ENCODE data around the gene LMTK2.

Gene LMTK2

DNA sequence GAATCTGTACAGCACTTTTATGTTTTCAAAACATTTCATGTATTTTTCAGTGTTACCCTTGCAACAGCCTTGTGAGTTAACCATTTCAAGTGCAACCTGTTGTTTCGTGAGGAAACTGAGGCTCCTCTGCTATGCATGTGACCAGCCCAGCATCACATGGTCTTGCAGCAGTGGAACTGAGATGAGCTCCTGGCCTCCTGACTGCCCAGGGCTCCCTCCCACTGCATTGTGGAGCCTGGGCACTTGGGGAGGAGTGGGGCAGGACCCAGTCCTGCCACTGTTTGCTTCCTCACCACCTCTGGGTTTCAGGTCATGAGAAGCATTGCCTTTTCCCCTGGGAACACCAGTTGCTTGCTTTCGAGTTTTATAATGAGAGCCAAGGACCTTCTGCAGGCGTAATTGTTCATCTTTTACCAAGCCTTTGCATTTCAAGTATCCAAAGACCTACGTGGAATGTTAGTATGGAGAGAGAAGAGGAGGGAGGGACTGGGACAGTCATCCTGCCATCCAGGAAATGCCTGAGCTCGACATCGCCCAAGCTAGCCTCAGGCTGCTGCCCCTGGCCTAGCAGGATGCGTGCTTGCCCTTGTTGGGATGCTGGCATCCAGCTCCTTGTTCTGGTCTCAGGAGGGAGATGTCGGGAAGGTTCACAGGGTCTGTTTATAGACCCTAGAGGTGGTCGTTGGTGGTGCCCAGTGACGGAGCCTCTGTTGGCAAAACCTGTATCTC is 72.3 kb downstream of the LMTK2 start:
- no peak for DNase-seq

DNA sequence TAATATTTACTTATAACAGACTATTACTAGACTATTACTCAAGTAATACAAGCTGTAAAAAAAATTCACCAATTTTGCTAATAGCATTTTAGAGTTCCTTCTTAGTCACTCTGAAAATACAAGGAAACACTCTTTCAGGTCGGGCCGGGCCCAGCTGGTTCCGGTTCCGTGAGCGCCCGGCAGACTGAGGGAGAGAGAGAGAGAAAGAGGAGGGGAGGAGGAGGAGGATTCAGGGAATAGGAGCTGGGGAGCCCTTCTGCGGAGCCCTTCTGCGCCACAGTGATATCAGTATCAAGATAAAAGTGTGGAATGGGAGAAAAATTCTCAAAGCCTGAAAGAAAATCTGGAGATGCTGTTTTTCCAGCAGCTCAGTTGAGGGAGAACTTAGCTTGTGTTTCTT is 74.1 kb downstream of the LMTK2 start:
- DNase-seq = no peak

DNA sequence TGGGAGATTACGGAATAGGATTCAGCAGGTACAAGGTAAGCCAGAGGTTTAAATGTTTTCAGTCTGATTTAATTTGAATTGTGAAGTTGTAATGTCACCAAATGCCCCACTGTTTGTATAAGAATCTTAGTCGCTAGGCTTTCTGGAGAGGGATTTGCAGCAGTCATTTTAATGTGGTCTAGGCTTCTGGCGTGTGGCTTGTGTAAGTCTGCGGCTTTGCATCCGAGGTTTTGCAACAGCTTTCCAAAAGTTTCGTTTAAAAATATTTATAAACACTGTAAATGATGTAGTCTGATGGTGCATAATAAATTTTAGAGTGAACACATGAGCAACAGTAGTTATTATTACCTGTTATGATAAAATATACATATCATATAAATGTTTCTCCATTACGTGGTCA is 78.4 kb downstream of the LMTK2 start:
- no peak for DNase-seq

DNA sequence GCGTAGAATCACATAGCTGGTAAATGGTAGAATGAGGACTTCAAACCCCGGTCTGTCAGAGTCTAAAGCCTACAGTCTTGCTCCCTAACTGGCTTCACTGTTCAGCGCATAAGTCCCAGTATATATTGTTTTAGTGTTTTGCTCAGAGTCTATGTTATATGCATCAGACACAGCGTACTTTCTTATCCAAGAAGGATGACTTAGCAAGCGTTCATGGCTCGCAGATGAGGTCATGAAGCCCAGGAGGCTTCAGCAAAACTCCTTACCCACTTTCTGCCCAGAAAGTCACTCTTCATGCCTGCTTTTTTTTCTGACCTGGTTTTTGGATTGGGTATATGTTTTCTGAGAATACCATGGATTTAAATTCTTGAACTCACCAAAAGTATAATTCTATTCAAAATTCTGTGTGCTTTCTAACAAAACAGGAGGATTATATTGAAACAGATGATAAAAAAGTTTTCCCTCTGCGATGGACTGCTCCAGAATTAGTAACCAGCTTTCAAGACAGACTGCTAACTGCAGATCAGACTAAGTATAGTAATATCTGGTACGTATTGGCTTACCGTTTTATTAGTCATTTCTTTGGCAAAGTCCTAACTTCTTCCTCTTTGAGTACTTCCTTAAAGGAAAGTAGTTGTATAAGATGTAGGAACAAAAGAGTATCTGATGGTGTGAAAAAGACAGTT is 79.9 kb downstream of the LMTK2 start:
- no peak for DNase-seq

DNA sequence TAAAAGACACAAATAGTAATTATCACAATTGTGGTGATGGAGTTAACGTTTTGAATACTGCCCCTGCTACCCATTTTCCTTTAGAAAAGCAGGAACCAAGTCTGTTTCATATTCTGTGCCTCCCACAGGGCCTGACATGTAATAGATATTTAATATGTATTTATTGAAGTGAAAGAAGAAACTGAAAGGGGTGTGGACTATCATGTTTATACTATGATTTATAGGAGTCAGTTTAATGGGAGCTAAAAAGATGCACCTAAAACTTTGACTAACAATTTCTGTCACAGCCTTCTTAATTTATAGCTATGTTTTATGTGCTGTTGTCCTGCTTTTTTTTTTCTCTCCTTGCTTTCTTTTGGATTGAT is 80.5 kb downstream of the LMTK2 start:
- DNase-seq = no peak

DNA sequence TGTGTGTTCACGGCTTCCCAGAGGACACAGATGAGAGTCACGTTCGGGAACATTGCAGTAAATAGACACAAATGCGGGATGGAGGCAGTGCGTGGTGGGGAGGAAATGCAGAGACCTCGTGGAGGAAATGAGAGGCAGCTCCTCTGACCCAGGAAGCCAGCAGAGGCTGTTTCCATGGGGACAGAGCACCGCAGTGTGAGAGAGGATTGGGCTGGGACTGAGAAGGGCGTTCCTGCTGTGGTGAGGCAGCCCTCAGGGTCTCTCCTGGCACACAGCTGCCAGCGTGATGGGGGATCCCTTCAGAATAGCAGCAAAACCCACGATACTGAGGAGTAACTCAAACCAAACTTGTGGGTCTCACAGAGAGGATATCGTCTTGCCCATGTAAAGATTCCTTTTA is 82.9 kb downstream of the LMTK2 start:
- DNase-seq = no peak

DNA sequence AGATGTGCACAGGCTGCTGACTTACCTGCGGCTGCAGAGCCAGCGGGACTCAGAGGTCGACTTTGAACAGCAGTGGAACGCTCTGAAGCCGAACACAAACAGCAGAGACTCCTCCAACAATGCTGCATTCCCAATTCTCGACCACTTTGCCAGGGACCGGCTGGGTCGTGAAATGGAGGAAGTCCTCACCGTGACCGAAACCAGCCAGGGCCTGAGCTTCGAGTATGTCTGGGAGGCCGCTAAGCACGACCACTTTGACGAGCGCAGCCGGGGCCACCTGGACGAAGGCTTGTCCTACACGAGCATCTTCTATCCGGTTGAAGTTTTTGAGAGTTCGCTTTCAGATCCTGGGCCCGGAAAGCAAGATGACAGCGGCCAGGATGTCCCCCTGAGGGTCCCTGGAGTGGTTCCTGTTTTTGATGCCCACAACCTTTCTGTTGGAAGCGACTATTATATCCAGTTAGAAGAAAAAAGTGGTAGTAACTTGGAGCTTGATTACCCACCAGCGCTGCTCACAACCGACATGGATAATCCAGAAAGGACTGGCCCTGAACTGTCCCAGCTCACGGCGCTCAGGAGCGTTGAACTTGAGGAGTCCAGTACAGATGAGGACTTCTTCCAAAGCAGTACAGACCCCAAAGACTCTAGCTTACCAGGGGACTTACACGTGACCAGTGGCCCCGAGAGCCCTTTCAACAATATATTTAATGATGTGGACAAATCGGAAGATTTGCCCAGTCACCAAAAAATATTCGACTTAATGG is 85.2 kb downstream of the LMTK2 start:
- DNase-seq = no peak

DNA sequence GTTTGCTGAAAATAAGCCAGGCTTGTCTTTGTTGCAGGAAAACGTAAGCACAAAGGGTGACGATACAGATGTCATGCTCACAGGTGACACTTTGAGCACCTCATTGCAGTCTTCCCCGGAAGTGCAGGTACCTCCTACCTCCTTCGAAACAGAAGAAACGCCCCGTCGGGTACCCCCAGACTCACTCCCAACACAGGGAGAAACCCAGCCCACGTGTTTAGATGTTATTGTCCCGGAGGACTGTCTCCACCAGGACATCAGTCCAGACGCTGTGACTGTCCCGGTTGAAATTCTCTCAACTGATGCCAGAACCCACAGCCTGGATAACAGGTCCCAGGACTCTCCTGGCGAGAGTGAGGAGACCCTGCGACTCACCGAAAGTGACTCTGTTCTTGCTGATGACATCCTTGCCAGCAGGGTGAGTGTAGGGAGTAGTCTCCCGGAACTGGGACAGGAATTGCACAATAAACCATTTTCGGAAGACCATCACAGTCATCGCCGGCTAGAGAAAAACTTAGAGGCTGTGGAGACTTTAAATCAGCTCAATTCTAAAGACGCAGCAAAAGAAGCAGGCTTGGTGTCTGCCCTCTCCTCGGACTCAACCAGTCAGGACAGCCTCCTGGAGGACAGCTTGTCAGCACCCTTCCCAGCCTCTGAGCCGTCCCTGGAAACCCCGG is 86.3 kb downstream of the LMTK2 start:
- DNase-seq = no peak

DNA sequence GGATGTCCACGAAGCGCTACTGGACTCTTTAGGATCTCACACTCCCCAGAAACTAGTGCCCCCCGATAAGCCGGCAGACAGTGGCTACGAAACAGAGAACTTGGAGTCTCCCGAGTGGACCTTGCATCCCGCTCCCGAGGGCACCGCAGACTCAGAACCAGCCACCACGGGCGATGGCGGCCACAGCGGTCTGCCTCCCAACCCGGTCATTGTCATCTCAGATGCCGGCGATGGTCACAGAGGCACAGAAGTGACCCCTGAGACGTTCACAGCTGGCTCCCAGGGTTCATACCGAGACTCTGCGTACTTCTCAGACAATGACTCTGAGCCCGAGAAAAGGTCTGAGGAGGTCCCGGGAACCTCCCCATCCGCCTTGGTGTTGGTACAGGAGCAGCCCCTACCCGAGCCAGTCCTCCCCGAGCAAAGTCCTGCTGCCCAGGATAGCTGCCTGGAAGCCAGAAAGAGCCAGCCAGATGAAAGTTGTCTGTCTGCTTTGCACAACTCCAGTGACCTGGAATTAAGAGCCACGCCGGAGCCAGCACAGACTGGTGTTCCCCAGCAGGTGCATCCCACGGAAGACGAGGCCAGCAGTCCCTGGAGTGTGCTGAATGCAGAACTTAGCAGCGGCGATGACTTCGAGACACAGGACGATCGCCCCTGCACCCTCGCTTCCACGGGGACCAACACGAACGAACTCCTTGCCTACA is 87.0 kb downstream of the LMTK2 start:
- no peak for DNase-seq

DNA sequence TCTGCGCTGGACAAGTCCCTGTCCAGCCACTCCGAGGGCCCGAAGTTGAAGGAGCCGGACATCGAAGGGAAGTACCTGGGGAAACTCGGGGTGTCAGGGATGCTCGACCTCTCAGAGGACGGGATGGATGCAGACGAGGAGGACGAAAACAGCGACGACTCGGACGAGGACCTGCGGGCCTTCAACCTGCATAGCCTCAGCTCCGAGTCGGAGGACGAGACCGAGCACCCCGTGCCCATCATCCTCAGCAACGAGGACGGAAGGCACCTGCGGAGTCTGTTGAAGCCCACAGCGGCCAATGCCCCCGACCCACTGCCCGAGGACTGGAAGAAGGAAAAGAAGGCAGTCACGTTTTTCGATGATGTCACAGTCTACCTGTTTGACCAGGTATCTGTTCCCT is 87.5 kb downstream of the LMTK2 start:
- no peak for DNase-seq

DNA sequence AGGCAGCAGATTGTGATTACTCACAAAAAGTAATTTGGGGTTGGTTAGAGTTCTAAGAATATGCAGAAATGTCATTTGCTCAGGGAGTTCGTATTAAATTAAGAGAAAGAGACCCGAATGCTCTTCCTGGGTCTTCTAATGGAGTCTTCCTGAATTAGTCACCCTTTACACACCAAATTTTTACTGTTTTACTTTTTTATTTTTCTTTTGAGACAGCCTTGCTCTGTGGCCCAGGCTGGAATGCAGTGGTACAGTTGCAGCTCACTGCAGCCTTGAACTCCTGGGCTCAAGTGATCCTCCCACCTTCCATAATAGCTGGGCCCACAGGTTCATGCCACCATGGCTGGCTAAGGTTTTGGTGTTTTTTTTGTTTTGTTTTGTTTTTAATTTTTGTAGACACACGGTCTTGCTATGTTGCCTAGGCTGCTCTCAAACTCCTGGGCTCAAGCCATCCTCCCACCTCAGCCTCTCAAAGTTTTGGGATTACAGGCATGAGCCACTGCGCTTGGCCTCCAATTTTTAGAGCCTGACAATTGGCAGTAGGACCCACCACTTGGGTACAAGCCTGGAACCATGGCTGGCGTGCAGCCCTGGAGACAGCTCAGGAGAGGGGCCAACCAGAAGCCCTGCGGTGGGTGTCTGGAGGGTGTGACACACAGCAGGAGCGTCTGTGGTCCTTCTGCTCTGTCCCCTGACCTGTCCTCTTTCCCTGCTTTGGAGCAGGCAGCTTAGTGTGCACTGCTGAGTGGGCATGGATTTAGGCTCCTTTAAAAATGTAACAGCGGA is 88.2 kb downstream of the LMTK2 start:
- no peak for DNase-seq

DNA sequence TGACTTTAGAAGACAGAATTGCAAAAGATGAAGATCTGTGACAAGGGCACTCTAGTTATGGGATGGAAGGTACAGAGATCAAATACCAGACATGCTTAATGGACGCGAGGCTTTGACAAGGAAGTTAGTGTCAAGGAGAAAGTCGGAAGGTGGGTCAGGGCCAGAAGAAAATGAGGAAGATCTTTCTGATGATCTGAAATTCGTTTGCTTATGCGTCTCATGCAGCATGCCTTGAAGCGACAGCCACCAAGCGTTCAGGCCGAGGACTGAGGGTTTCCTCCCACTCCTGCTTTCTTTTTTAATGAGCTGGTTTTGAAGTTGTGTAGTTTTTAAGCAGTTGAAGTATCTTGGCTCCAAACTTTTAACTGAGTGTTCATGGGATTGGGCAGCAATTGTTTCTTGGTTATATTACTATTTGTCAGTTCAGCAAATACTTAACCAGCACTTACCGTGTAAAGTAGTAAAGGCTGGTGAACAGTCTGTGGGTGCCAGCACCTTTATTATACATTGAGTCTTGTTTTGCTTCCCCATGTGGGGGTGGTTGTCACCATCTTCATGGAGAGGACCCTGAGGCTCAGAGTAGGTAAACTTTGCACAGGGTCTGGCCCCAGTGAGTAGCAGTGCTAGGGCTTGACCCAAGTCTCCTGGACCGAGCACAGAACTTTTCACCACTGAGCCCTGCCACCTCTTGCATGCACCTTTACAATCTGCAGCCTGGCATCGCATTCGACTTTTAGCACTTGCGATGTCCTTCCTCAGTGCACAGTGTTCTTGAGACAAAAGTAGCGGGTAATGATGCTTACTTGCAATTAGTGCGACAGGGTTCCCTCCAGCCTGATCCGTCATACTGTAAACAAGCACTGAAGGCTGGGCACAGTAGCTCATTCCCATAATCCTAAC is 90.3 kb downstream of the LMTK2 start:
- DNase-seq = no peak

DNA sequence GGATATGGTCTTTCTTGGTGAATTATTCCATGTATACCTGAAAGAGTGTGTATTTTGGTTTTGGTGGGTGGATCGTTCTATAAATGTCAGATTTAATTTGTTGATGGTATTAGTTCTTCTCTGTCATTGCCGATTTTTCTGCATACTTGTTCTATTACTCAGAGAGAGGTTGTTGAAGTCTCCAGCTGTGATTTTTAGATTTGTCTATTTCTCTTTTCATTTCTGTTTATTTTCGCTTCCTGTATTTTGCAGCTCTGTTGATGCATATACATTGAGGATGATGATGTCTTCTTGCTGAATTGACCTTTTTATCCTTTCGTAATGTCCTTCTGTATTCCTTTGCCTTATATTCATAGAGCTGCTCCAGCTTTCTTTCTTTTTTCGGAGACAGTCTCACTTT is 92.5 kb downstream of the LMTK2 start:
- no peak for DNase-seq

DNA sequence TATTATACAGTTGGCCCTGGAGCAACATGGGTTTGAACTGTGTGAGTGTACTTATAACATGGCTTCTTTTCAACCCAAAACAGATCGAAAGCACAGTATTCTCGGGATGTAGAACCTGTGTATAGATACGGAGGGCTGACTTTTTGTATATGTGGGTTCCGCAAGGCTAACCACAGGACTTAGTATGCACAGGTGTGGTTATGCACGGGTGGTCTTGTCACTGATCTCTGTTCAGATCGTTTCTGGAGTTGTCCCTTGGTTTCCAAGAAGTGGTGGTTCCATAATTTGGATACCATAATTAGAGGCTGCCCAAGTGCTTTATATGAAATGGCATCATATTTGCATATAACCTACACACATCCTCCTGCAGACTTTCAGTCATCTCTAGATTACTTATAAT is 93.7 kb downstream of the LMTK2 start:
- DNase-seq = no peak

DNA sequence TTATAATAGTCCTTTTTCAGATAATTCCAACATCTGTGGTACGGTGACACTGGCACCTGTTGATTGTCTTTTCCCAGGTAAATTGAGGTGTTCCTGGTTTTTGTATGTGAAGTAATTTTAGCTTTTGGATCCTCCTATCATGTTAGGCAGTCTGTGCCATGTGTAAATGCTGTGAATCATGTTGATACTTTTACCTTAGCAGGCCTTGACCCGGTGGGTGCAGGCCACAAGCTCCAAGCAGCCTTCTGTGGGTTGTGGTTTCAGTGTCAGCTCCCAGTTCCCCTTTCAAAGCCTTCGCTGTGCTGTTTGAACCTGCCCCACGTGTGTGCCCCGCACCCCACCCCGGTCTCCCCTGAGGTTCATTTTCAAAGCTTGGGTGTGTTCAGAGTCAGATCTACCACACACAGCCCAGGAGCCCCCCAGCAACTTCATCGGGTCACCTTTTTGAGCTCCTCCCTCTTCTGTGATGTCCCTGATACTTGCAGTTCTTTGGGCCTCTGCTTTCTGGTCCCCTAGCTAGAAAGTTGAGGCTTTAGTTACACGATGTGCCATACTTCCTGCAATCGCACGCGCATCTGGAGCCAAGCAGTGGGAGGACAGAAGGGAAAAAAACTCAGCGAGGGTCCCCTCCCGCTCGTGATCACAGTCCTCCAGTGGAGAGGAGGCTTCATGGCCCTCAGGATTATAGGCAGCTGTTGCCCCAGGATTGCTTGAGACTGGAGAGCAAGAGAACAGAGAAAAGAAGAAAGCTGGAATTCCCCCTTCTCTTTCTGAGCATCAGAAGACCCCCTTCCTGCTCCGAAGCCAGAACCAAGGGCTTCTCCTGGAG is 95.9 kb downstream of the LMTK2 start:
- DNase-seq = peak; percentile 77

DNA sequence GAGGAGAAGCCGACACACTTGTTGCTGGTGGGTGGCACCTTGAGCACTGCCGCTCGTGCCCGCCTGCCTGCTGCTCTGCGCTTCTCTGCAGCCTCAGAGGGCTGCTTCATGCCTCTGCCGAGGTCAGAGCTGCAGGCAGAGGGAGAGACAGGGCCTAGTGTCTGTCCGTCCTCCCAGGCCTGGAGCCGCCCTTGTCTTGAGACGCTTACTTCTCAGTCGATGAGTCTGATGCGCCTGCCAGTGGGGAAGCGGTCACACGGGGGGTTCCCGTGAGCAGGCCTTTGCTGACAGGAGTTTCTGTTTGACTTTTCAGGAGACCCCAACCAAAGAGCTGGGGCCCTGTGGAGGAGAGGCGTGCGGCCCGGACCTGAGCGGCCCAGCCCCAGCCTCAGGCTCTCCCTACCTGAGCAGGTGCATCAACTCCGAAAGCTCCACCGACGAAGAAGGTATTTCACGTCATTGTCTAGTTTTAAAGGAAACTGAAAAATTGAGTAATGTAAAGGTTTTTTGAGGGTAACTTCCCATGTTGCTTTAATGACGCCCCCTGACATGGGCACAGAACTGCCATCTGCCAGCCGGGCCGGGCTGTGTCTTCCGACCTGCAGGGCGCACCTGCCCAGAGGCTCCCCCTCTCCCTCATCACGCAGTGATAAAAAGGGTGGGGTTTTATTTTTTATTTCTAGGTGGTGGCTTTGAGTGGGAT is 96.8 kb downstream of the LMTK2 start:
- DNase-seq = no peak

DNA sequence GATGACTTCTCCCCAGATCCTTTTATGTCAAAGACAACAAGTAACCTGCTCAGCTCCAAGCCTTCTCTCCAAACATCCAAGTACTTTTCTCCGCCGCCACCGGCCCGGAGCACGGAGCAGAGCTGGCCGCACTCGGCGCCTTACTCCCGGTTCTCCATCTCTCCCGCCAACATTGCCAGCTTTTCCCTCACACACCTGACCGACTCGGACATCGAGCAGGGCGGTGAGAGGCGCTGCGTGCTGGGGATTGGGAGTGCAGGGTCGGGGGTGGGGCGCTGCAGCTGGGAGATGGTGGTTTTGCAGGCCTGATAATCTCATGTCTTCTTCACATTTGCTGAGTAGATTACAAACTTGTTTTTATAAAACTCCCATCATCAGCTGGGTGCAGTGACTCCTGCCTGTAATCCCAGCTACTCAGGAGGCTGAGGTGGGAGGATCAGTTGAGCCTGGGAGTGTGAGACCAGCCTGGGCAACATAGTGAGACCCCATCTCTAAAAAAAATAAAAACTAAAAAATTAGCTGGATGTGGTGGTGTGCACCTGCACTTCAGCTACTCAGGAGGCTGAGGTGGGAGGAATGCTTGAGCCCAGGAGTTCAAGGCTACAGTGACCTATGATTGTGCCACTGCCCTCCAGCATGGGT is 97.4 kb downstream of the LMTK2 start:
- DNase-seq = no peak

DNA sequence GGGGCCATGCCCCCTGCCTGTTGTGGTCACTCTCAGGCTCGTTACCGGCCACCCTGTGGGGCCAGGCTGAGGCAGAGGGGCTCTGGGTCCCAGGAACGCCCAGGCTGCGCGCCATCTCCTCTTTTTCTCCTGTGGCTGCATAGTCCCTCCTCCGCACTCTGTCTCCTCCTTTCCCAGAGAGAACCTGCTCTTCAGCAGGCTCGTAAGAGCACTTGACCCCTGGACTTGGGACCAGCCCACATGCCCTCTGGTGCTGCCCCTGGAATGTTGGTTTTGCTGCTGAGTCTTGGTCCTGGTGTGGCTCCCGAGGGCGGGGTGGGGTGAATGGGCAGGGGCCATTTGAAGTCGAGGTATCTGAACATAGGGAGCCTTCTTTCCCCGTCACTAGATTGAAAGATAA is 98.0 kb downstream of the LMTK2 start:
- DNase-seq = no peak
